Adrenal gland (tissue), 12 donors: ENCODE measurements around the gene MLN. TPM values are rescaled to one million over a fixed set of nuclear protein-coding genes. Genes with fewer than 3 reads are reported as not detected.

Experiments
- DNase-seq, 7 donors: peaks; one replicate each; pipeline ENCODE4 v3.0.0-alpha.2; 2019 to 2020
- H3K27ac ChIP-seq, 5 donors: fragments of 200-600 bp; sonication (generic) in 4 of 5; 1 replicate in 3 of 5; 2 replicates in 2 of 5; pipeline versions ENCODE4 v1.5.1 to v1.8.0; 2016 to 2020; ENCODE audit warnings: mild to moderate bottlenecking in 1 of 5
- H3K27me3 ChIP-seq: fragments of 200-600 bp; 2 replicates; pipeline ENCODE4 v1.8.0; 2021
- H3K36me3 ChIP-seq, 2 donors: fragments of 200-600 bp; replicated peaks in 1 of 2; 1 replicate in 1 of 2; 2 replicates in 1 of 2; pipeline versions ENCODE4 v1.5.1 to v1.8.0; 2018 to 2022
- H3K4me1 ChIP-seq, 2 donors: fragments of 200-600 bp; replicated peaks in 1 of 2; 1 replicate in 1 of 2; 2 replicates in 1 of 2; pipeline versions ENCODE4 v1.5.1 to v1.8.0; 2018 to 2021
- H3K4me3 ChIP-seq, 4 donors: fragments of 200-600 bp; sonication (generic) in 3 of 4; one replicate each; pipeline ENCODE4 v1.5.1; 2016 to 2018
- H3K9me3 ChIP-seq, 3 donors: fragments of 200-600 bp; sonication (generic) in 1 of 3; replicated peaks in 1 of 3; 1 replicate in 2 of 3; 2 replicates in 1 of 3; pipeline versions ENCODE4 v1.5.1 to v1.8.0; 2016 to 2021
- POLR2A ChIP-seq, 2 donors: fragments of 450-650 bp; IDR thresholded peaks; one replicate each; pipeline ENCODE4 v1.6.1; 2017; ENCODE audit warnings: antibody characterized with exemption in 2 of 2, mild to moderate bottlenecking in 2 of 2, moderate library complexity in 1 of 2
- WGBS, 4 donors: extraction: QIAGEN DNeasy Blood & Tissue Kit in 2 of 4; methylation state at CpG; one replicate each; pipeline versions ENCODE4 v1.1.5 to v1.1.7; 2013 to 2017; 5-methylcytosine and 5-hydroxymethylcytosine counted together
- intact Hi-C, 2 donors: fragments of 100-400 bp; cut with DNase I; formaldehyde crosslinking; loops; one replicate each; pipeline versions ENCODE4 v1.14.1 to v1.15.0; 2022 to 2023
- polyA plus RNA-seq, 3 donors: library from polyadenylated mRNA; stranded (reverse); fragments of 200-250 nt in 2 of 3; fragments of 350-450 nt in 1 of 3; fragmentation: Illumina TruSeq in 1 of 3; extraction: RNeasy Lipid Tissue Mini Kit (QIAGEN cat#74804) in 1 of 3; gene quantifications; one replicate each; pipeline ENCODE4 v1.2.3, GENCODE V29; 2013 to 2014
- total RNA-seq, 9 donors: library from RNA; depleted of rRNA in 4 of 9; stranded (reverse); fragments of >200 nt in 4 of 9; fragments of 120-200 nt in 1 of 9; fragmentation: NEBNext Ultra II Directional in 1 of 9; extraction: Animal tissue kit (Norgen Biotek cat#: 25700) in 1 of 9; gene quantifications; one replicate each; pipeline versions ENCODE4 v1.1.0 to v1.2.4, GENCODE V29; 2013 to 2023
- TF ChIP-seq, protein P1 (sequence below), 6 experiments: fragments of 450-650 bp in 4 of 6; fragments of 200-600 bp in 2 of 6; sonication (generic) in 1 of 6; IDR thresholded peaks; 1 replicate in 5 of 6; 2 replicates in 1 of 6; pipeline versions ENCODE4 v1.5.1 to v1.8.0; 2016 to 2021; ENCODE audit warnings: antibody characterized with exemption in 6 of 6, mild to moderate bottlenecking in 2 of 6, moderate library complexity in 1 of 6
- donor health status: healthy with polysubstance abuse.
- donor health status: Bipolar disorder and iron deficiency.
- donor health status: DM: yes; HTN: yes; CAD: no.
- donor health status: DM: no; HTN: no; CAD: no.
- donor health status: DM: no; HTN: no; CAD: no.
- donor health status: DM: yes; HTN: yes; CAD: no.

The MLN gene
- total and polyA plus RNA-seq, 12 donors = not detected

GRCh38 chr6:33744895-33745546, 58.8 kb downstream of the MLN start:
- H3K27me3 ChIP-seq = peaks cover 20% of the 10 kb centered on the region
- DNase-seq = no peak
- H3K36me3 ChIP-seq = no peaks in the 10 kb centered on the region
- no peak for TF ChIP-seq POLR2A (IDR thresholded peaks at IDR 0.05)
- TF ChIP-seq, protein P1, sequence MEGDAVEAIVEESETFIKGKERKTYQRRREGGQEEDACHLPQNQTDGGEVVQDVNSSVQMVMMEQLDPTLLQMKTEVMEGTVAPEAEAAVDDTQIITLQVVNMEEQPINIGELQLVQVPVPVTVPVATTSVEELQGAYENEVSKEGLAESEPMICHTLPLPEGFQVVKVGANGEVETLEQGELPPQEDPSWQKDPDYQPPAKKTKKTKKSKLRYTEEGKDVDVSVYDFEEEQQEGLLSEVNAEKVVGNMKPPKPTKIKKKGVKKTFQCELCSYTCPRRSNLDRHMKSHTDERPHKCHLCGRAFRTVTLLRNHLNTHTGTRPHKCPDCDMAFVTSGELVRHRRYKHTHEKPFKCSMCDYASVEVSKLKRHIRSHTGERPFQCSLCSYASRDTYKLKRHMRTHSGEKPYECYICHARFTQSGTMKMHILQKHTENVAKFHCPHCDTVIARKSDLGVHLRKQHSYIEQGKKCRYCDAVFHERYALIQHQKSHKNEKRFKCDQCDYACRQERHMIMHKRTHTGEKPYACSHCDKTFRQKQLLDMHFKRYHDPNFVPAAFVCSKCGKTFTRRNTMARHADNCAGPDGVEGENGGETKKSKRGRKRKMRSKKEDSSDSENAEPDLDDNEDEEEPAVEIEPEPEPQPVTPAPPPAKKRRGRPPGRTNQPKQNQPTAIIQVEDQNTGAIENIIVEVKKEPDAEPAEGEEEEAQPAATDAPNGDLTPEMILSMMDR (IDR thresholded peaks at IDR 0.05) = no peak
- WGBS, 4 donors = 63 to 75% (median 71%) methylated on average over 8 to 13 of the region's 13 CpGs
- no peaks in the 10 kb centered on the region for H3K9me3 ChIP-seq
- no peak overlapping the region for H3K4me3 ChIP-seq
- intact Hi-C loops = no loop called here
- peaks cover 0 to 4% of the 10 kb centered on the region in 2 donors for H3K4me1 ChIP-seq
- H3K27ac ChIP-seq = peak overlapping the region in 2 of 5 donors; percentile 34 to 72

Other genes with a start within 250 kb of the MLN start
- 10 to 100 TPM in 8 of 9 donors, 1 to 10 TPM in 1; 9.7 to 51.9 (median 24.5) TPM for gene BAK1, start 223.7 kb downstream of the MLN start, total RNA-seq
- 10 to 100 TPM; 17.3 to 33.5 (median 17.6) TPM for gene BAK1, start 223.7 kb downstream of the MLN start, polyA plus RNA-seq
- 10 to 100 TPM in 7 of 9 donors, 1 to 10 TPM in 2; 1.3 to 38.1 (median 28.8) TPM for gene ITPR3, start 182.7 kb downstream of the MLN start, total RNA-seq
- 10 to 100 TPM in 2 of 3 donors, 1 to 10 TPM in 1; 3.0 to 21.6 (median 14.2) TPM for gene ITPR3, start 182.7 kb downstream of the MLN start, polyA plus RNA-seq
- 100 to 1,000 TPM in 1 of 9 donors, 10 to 100 TPM in 7, 1 to 10 TPM in 1; 7.4 to 126 (median 53.9) TPM for gene UQCC2, start 92.3 kb downstream of the MLN start, total RNA-seq
- gene UQCC2, start 92.3 kb downstream of the MLN start, polyA plus RNA-seq = 100 to 1,000 TPM in 2 of 3 donors, 10 to 100 TPM in 1; 74.9 to 214 (median 168) TPM
- 1 to 10 TPM in 3 of 9 donors, under 1 TPM in 3, not detected in 3; 0.06 to 1.6 (median 0.92) TPM for gene IP6K3, start 57.1 kb downstream of the MLN start, total RNA-seq
- gene IP6K3, start 57.1 kb downstream of the MLN start, polyA plus RNA-seq = under 1 TPM; 0.32 to 0.71 (median 0.44) TPM
- gene LEMD2, start 14.9 kb downstream of the MLN start, total RNA-seq = 10 to 100 TPM; 44.6 to 76.6 (median 59.7) TPM
- 100 to 1,000 TPM in 2 of 3 donors, 10 to 100 TPM in 1; 32.4 to 121 (median 104) TPM for gene LEMD2, start 14.9 kb downstream of the MLN start, polyA plus RNA-seq